Stimulated activated CD4-positive, alpha-beta T cell treated with anti-CD3 and anti-CD28 coated beads, TNF-alpha, amount 100 ng/mL, for 24 hours (primary cell): ENCODE data around the gene MORC3.
"Not testable (repeated sequence)": the region's sequence is repeated elsewhere in the genome, so short reads cannot be mapped to it uniquely, and the experiment has no call there.

Experiments
- DNase-seq, 3 experiments: peaks; one replicate each; pipeline ENCODE4 v3.0.0-alpha.2; 2020; ENCODE audit warnings: low read depth in 3 of 3

MORC3 gene, protein sequence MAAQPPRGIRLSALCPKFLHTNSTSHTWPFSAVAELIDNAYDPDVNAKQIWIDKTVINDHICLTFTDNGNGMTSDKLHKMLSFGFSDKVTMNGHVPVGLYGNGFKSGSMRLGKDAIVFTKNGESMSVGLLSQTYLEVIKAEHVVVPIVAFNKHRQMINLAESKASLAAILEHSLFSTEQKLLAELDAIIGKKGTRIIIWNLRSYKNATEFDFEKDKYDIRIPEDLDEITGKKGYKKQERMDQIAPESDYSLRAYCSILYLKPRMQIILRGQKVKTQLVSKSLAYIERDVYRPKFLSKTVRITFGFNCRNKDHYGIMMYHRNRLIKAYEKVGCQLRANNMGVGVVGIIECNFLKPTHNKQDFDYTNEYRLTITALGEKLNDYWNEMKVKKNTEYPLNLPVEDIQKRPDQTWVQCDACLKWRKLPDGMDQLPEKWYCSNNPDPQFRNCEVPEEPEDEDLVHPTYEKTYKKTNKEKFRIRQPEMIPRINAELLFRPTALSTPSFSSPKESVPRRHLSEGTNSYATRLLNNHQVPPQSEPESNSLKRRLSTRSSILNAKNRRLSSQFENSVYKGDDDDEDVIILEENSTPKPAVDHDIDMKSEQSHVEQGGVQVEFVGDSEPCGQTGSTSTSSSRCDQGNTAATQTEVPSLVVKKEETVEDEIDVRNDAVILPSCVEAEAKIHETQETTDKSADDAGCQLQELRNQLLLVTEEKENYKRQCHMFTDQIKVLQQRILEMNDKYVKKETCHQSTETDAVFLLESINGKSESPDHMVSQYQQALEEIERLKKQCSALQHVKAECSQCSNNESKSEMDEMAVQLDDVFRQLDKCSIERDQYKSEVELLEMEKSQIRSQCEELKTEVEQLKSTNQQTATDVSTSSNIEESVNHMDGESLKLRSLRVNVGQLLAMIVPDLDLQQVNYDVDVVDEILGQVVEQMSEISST

DNA sequence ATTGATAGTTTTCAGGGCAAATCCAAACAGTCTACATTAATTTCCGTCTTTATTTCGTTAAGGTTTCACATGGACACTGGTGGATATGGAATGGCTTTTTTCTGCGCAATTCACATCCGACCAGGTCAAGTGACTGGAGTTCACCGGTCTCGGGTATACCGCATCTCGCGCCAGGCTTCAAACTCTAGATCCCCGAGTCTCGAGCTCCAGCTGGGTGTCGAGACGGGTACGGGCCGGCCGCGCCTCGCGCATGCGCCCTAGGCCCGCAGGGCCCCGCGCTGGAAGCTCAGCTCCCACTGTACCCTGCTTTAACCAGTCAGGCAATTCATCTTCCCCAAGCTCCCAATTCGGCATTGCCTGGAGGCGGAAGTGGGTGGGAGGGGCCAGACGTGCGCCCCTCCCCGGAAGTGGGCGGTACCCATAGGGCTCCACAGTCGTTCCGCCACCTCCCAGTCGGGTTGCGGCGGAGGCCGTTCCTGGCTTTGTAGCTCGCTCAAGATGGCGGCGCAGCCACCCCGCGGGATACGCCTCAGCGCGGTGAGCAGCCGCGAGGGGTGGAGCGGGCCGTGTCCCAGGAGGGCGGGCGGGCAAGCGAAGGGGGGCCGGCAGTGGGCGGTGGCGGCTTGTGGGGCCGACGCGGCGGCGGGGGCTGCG lies at the start of gene MORC3:
Gene MORC3, plus strand, starts transcription at position 431 of the 654 bp plus-strand sequence. Its CDS starts 68 bp downstream, at position 499.
- peak; percentile 96 to 98 (median 97) for DNase-seq

DNA sequence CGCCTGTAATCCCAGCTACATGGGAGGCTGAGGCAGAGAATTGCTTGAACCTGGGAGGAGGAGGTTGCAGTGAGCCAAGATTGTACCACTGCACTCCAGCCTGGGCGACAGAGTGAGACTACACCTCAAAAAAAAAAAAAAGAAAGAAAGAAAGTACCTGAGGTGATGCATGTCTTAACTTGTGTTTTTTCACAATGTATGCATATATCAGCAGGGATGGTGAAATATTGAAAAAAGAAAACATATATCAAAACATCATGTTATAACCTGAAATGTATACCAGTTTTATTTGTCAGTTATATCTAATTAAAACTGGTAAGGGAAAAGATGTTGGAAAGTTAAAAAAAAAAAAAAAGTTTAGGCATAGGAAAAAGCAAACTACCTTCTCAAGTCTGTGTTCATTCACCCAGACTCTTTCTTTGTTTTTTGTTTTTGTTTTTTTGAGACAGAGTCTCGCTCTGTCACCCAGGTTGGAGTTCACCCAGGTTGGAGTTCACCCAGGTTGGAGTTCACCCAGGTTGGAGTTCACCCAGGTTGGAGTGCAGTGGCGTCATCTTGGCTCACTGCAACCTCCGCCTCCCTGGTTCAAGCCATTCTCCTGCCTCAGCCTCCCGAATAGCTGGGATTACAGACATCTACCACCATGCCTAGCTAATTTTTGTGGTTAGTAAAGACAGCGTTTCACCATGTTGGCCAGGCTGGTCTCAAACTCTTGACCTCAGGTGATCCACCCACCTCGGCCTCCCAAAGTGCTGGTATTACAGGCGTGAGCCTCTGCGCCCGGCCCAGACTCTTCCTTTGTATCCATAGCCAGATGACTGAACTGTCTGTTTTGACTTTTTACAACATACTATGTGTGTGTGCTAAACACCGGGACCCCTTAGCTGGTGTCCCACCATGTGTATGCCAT lies 49.0 kb upstream of the MORC3 start:
- not testable (repeated sequence) for DNase-seq

DNA sequence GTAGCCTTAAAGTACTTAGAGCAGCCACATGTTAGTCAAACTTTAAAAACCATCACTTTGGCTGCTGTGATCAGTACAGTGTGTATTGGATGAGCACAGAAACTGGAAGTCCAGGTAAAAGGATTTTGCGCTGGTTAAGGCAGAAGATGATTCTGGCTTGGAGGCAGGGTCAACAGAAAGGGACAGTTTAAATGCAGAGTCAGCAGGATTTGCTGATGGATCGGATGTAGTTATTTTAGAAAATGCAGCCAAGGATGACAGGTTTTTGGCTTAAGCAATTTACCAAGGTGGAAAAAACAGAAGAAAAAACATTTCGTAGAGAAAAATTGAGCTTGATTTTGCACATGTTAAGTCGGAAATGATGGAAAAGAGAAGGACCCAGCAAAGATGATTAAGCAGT lies 45.9 kb upstream of the MORC3 start:
- no peak for DNase-seq

DNA sequence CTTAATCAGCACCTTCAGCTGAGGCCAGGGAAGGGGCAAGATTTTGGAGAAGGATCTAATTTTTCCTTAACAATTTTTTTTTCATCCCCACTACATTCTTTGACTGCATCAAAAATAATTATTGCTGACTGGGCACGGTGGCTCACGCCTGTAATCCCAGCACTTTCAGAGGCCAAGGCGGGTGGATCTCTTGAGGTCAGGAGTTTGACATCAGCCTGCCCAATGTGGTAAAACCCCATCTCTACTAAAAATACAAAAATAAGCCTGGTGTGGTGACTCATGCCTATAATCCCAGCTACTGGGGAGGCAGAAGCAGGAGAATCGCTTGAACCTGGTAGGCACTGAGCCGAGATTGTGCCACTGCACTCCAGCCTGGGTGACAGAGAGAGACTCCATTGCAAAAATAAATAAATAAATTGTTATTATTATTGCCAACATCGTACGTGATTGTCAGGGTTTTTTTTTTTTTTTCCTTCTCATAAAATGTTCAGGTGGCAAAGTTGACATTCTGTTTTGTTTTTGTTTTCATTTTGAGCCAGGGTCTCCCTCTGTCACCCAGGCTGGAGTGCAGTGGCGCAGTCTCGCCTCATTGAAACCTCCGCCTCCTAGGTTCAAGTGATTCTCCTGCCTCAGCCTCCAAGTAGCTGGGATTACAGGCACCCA lies 37.3 kb upstream of the MORC3 start:
- DNase-seq: no peak

DNA sequence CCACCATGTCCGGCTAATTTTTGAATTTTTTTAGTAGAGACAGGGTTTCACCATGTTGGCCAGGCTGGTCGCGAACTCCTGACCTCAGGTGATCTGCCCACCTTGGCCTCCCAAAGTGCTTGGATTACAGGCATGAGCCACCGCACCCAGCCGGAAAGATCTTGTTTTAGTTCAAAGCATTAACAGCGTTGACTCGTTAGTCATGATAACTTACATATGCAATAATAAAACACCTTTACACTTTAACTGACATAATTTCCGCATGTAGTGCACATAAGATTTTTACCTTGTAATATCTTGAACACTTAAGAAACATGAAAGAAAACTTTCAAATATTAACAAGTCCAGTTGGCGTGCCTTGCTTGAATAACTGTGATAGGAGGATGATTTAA lies 36.8 kb upstream of the MORC3 start:
- DNase-seq: not testable (repeated sequence)

DNA sequence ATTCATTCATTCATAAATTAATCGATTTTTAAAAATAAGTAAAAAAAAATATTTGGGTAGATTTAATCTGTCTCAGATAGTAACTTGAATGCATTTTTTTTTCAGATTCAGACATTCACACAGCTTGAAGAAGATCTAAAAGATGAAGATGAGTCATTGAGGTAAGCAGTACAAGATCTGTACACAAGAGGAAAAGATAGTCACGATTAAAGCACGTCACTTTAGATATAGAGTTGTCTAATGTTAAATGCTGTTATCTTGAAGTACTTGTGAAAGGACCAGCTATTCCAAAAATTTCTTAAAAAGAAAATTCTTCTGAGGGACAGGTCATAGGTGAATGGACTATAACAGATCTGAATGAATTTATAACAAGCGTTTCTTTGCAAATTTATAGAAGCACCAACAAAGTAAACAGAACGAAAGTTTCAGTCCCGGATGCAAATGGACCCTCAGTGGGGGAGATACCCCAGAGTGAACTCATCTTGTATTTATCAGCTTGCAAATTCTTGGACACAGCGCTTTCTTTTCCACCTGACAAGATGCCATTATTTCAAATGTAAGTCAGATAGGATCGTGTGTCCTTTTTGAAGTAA lies 31.2 kb upstream of the MORC3 start:
- no peak for DNase-seq

DNA sequence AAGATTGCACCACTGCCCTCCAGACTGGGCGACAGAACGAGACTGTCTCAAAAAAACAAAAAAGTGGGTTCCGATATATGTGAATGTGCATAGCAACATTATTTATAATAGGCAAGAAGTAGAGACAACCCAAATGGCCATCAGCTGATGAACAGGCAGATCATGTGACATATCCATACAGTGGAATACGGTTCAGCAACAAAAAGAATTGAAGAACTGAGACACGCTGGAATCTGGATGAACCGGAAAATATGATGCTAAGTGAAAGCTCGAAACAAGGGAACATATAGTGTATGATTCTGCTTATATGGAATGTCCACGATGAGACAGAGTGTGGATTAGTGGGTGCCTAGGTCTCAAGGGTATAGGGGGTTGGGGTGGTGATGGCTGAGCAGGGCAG lies 28.5 kb upstream of the MORC3 start:
- DNase-seq: no peak

DNA sequence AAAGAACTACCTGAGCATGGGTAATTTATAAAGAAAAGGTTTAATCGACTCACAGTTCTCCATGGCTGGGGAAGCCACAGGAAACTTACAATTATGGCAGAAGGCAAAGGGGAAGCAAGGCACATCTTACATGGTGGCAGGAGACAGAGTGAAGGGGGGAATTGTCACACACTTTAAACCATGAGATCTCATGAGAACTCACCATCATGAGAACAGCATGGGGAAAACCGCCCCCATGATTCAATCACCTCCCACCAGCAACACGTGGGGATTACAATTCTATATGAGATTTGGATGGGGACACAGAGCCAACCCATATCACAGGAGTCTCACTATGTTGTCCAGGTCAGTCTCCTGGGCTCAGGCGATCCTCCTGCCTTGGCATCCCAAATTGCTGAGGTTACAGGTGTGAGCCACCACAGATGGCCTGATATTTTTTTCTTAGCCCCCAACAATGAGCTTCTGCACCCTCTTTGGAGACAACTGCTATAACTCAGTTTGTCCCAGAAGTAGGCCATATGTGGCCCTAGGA lies 22.5 kb upstream of the MORC3 start:
- no peak for DNase-seq

DNA sequence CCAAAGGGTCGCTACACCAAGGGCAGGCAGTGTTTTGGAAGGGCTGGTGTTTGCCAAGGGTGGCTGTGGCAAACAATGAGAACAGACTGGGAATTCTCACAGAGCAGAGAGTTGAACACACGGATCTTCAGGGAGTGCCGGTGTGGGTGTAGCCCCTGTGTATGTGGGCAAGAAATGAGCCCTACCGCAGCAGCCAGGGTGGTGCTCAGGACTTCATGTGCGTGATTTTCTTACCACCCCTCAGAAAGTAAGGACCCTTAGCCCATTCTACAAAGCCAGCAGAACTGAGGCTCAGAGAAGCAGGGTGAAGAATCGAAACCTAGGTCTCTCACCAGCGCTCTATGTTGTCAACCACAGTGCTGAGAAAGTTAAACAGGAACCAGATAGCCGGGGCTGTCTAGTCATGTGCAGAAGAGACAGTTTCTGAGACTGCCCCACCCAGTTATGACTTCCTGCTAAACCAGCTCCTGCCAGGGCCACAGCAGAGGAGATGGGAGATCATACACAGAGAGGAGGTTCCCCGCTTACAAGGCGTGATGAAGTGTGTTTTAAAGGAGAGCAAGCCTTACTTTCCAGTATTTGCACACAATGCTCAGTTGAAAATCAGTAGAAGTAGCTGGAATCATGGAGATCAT lies 21.9 kb upstream of the MORC3 start:
- DNase-seq: peak; percentile 36 to 50 (median 48)

DNA sequence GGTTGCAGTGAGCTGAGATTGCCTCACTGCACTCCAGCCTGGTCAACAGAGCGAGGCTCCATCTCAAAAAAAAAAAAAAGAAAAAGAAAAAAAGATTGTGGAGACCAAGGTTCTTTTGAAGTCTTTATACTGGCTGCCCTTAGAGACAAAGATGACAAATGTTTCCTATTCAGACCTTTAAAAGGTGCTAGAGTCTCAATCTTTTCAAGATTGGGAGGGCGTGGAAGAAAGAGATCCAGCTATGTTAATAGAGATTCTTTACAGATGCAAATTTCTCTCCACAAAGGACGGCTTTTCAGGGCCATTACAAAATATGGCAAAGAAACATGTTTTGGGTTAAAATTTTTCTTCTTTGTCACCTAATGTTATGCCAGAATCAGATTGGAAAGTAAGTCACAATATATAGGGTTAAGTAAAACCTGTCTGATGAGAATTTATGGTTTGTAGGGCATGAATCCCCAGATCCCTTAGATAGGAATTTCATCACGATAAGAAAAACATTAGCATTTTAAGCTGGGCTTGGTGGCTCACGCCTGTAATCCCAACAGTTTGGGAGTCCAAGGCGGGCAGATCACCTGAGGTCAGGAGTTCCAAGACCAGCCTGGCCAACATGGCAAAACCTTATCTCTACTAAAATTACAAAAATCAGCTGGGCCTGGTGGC lies 13.0 kb upstream of the MORC3 start:
- DNase-seq: no peak

DNA sequence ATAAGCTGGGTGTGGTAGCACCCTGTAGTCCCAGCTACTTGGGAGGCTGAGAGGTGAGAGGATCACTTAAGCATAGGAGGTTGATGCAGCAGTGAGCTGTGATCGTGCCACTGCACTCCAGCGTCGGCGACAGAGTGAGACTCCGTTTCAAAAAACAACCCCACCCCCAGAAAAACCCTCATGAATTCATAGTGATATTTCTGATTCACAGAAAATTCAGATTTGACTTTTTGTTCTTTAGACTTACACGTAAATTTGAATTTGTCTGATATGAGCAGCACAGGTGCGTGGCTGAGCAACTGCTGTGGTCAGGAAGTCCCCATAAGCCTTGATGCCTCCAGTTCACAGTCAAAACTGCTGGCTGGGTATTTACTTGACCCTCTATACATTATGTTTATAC lies 10.0 kb upstream of the MORC3 start:
- peak; percentile 13 to 41 (median 23) for DNase-seq

DNA sequence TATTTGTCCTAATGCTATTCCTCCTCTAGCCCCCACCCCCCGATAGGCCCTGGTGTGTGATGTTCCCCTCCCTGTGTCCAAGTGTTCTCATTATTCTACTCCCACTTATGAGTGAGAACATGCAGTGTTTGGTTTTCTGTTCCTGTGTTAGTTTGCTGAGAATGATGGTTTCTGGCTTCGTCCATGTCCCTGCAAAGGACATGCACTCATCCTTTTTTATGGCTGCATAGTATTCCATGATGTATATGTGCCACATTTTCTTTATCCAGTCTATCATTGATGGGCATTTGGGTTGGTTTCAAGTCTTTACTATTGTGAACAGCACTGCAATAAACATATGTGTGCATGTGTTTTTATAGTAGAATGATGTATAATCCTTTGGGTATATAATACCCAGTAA lies 6.6 kb upstream of the MORC3 start:
- not testable (repeated sequence) for DNase-seq

DNA sequence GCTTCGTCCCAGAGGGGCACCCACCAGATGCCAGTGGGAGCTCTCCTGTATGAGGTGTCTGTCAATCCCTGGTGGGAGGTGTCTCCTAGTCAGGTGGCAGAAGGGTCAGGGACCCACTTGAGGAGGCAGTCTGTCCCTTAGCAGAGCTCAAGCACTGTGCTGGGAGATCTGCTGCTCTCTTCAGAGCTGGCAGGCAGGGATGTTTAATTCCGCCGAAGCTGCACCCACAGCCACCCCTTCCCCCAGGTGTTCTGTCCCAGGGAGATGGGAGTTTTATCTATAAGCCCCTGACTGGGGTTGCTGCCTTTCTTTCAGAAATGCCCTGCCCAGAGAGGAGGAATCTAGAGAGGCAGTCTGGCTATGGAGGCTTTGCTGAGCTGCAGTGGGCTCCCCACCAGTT lies 4.0 kb upstream of the MORC3 start:
- DNase-seq: not testable (repeated sequence)

DNA sequence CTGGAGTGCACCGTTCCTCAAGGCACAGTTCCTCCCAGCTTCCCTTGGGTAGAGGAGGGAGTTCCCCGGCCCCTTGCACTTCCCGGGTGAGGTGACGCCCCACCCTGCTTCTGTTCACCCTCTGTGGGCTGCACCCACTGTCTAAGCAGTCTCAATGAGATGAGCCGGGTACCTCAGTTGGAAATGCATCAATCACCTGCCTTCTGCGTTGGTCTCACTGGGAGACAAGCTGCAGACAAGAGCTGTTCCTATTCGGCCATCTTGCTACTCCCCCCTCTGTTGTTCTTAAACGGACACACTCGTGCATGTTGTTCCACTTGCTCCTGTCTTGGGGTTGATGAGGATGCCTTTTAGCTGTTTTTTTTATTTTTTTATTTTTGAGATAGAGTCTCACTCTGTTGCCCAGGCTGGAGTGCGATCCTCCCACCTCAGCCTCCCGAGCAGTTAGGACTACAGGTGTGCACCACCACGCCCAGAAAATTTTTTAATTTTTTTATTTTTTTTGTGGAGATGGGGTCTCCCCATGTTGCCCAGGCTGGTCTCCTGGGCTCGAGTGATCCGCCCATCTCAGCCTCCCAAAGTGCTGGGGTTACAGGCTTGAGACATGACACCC lies 3.0 kb upstream of the MORC3 start:
- no peak for DNase-seq

DNA sequence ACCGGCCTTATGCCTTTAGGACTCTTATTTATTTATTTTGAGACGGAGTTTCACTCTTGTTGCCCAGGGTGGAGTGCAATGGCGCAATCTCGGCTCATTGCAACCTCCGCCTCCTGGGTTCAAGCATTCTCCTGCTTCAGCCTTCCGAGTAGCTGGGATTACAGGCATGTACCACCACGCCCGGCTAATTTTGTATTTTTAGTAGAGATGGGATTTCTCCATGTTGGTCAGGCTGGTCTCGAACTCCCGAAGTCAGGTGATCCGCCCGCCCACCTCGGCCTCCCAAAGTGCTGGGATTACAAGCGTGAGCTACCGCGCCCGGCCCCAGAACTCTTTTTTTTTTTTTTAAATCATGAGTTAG lies 611 bp upstream of the MORC3 start:
- DNase-seq: not testable (repeated sequence)

DNA sequence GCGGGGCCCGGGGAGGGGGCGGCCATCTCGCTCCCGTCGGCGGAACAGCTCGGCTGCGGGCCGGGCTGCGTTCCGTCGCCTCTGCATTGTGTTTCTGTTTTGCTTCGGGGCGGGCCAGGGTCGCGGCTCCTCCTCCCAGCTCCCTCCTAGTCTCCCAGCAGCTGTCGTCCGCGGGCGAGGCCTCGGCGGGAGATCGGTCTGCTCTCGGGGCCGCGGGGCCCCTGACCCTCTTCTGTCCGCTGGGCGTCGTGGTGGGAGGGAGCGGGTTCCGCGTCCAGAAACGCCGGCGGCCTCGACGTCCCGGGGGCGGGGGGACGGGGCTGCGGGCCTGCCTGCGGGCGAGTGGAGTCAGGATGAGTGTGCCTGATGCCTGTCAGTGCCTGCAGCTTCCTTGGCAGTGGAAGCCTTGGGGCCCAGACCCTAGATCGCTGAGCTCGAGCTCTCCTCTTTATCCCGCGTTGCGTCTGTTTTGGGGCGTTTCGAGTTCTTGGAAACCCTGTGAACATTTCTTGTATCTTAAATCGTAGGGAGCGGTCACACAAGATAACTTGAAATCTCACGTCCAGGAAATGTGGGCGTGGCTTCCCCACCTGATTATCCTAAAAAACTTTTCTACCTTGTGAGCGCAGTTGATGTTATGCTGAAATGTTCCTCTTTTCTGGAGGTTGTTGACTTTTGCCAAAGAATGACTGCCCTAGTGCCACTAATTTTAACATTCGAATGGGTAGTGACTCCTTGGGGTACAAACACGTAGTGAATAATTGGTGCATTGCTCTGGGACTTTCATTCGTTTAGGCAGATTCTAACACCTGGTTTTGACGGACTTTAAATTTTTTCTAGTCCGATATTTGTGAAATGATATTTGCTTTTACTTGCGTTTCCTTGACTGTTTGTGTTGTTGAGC lies 676 bp downstream of the MORC3 start:
- DNase-seq: peak in 1 of 3 experiments; percentile 71

DNA sequence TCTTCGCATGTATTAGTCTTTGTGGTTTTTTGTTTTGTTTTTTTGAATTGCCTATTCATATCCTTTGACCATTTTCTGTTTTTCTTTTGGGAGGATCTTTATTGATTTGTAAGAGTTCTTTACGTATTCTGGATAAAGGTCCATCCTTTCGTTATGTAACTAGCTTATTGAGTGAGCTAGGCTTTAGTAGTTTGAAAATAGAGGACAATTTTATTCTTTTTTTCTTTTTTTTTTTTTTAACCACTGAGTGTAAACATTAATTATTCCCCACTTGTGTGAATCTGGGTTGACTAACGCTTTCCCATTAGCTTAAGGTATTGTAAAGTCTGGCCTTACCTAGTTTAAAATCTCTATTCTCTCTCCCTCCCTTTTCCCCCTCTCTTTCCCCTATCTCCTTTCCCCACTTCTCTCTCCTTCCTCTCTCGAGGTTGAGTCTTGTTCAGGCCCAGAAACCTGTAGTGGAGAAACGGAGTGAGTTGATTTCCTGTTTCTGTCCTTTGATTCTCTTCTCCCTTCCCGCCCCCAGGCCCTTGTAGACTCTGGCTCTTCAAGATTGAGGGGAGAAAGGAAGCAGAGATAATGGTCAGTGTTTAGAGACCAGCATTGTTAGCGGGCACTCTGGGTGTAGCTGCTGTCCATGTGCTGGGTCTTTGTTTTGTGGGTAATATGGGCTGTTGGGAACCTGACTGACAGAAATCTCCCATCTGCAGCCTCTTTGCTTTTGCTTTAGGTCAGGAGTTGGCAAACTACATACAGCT lies 1.5 kb downstream of the MORC3 start:
- no peak for DNase-seq
